ENCODE measurements around the gene HEPACAM.
A peak's percentile ranks its signal among the peaks of the same experiment; 100 is the strongest.
"Not testable (repeated sequence)": the region's sequence is repeated elsewhere in the genome, so short reads cannot be mapped to it uniquely, and the experiment has no call there.

HEPACAM gene, protein sequence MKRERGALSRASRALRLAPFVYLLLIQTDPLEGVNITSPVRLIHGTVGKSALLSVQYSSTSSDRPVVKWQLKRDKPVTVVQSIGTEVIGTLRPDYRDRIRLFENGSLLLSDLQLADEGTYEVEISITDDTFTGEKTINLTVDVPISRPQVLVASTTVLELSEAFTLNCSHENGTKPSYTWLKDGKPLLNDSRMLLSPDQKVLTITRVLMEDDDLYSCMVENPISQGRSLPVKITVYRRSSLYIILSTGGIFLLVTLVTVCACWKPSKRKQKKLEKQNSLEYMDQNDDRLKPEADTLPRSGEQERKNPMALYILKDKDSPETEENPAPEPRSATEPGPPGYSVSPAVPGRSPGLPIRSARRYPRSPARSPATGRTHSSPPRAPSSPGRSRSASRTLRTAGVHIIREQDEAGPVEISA

GRCh38 chr11:124935548-124936514 lies at the start of gene HEPACAM:
TSS of gene HEPACAM (minus strand) at chr11:124936047. CDS start at chr11:124936006, 41 bp downstream.
- no peak for DNase-seq

DNA sequence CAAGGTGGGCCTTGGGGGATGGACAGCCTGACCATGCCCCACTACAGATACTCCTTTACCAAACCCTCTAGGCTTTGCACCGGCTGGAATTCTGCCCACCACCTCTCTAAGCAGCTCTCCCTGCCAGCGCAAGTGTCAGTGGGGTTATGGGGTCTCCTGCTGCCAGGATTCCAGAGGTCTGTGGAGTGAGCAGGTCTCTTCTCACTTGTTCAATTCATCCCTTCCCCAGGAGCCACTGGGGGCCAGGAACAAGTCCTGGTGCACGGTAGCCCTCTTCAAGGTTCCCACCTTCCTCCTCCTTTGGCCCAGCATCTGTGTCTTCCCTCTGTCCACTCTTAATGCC lies 48.6 kb upstream of the HEPACAM start:
- DNase-seq = no peak

GRCh38 chr11:124983674-124984511 lies 48.0 kb upstream of the HEPACAM start:
- no peak for DNase-seq

- no peak for DNase-seq
These were observed 46.2 kb upstream of the HEPACAM start for GRCh38 chr11:124982043-124982442.

- no peak for DNase-seq
These were observed 42.5 kb upstream of the HEPACAM start for GRCh38 chr11:124978316-124978715.

DNA sequence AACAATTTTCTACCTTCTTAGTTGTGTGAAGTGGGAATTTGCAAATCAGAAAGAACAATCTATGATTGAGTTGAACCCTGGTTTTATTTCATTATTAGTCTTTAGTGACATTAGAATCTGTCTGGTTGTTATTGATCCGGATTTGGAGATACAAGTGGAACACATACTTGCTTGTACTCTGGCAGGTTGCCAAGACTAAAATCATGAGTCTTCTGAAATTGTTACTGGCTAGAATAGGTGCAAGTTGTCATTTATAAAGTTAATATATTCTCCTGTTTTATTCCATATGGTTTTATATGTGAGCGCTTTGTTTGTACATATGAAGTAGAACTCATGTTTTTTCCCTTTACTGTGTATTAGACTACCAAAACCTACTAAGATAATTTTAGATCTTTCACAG lies 41.2 kb upstream of the HEPACAM start:
- no peak for DNase-seq

- no peak for DNase-seq
These were observed 40.7 kb upstream of the HEPACAM start for GRCh38 chr11:124976531-124976930.

DNA sequence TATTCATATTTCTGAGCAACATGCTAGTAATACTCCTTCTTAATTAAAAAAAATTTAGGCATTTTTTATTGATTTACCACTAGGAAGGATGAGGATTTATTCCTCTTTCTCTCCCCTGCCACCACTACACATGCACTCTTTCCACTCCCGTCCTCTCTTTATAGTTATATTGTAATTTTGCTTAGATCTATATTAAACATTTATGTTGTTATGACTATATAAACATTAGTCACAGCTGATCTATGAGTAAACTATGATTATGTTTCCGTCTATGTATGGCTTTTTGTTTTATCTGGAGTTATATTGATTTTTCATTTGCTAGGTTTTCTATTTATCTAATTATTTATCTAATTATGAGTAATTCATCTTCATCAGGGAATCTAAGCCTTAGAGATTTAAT lies 36.0 kb upstream of the HEPACAM start:
- DNase-seq = no peak

GRCh38 chr11:124970925-124971324 lies 35.1 kb upstream of the HEPACAM start:
- DNase-seq = no peak

- DNase-seq = not testable (repeated sequence)
These were observed 32.4 kb upstream of the HEPACAM start for GRCh38 chr11:124968197-124968596.

- DNase-seq = no peak
These were observed 26.2 kb upstream of the HEPACAM start for GRCh38 chr11:124961972-124962609.

DNA sequence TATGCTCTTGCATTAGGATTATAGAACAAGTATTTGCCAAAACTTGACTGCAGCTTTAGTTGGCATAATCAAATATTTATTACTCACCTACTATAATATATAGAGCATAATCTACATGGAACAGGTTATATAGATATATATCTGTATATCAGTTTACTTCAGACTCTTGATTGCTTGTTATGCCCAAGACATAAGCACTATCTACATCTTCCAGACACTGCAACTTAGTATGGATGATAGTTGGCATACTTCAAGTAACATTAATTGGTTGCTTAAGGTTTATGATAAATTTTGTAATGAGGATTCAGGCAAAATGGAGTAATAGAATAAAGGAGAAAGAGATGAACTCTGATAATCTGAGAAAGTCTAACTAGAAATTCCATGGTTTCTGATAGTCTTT lies 19.2 kb upstream of the HEPACAM start:
- no peak for DNase-seq

DNA sequence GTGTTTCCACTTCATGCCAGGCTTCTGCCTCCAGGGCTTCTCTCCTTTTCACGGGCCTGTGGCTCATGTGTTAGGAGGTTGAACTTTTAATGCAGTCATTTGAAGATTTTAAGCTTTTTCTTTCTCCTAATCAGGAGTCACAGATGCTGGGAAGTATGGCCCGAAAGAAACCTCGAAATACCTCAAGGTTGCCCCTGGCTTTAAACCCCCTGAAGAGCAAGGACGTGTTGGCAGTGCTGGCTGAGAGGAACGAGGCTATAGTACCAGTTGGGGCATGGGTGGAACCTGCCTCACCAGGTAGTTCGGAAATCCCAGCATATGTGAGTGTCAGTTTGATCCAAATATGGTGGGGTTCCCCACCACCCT lies 18.7 kb upstream of the HEPACAM start:
- DNase-seq = no peak

- peak; percentile 74 to 92 (median 90) for DNase-seq
These were observed 18.1 kb upstream of the HEPACAM start, which contains the start of gene CCDC15 for GRCh38 chr11:124953753-124954589. TSS of gene CCDC15 (plus strand) at chr11:124954202. CDS start at chr11:124954733, 531 bp downstream.

GRCh38 chr11:124951341-124951740 lies 15.5 kb upstream of the HEPACAM start:
- no peak for DNase-seq

- DNase-seq = no peak
These were observed 14.9 kb upstream of the HEPACAM start for GRCh38 chr11:124950601-124951330.

- no peak for DNase-seq
These were observed 10.9 kb upstream of the HEPACAM start for GRCh38 chr11:124946735-124947141.

GRCh38 chr11:124945826-124946225 lies 10.0 kb upstream of the HEPACAM start:
- no peak for DNase-seq

DNA sequence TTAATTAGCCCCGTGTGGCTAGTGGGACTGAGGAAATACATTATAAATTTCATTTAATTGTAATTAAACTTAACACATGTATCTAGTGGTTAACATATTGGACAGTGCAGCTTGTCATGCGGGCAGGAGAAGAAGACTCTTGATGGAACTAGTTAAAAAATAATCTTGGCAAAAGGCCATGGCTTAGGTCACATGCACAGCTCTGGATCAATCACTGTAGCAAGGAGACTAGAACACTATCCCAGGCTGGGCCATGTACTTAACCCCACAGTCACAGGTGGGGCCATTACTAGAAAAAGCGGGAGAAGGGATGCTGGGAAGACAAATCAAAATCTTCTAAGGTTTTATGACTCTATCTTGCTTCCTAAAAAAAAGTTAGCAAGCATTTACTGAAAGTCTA lies 8.7 kb upstream of the HEPACAM start:
- DNase-seq = no peak

DNA sequence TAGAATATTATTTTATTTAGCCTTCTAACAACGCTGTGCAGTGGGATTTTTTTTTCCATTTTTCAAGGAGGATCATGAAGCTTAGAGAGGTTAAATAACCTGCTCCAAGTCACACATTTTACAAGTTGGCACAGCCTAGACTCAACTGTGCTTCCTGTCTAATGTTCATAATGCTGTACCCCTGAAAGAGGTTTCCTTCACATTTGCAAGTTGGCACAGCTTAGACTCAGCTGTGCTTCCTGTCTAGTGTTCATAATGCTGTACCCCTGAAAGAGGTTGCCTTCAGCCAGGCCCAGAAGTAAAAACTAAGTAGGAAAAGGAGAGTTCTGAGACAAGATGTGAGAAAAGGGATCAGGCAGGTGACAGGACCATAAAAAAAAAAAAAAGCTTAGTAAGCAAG lies 7.9 kb upstream of the HEPACAM start:
- no peak for DNase-seq

GRCh38 chr11:124943254-124943616 lies 7.4 kb upstream of the HEPACAM start:
- no peak for DNase-seq
